Activated naive CD8-positive, alpha-beta T cell treated with anti-CD3 and anti-CD28 coated beads for 36 hours (primary cell): Measurements from ENCODE around the gene ROBO1. TPM values are rescaled to one million over a fixed set of nuclear protein-coding genes. Genes with fewer than 3 reads are reported as not detected.

Source experiments
- DNase-seq: peaks from one replicate; pipeline ENCODE4 v3.0.0; 2021
- H3K27ac Mint-ChIP-seq: one replicate; pipeline ENCODE4 v1.8.0; 2022; ENCODE audit warnings: mild to moderate bottlenecking, moderate library complexity, mixed read lengths
- H3K27me3 Mint-ChIP-seq: one replicate; pipeline ENCODE4 v1.8.0; 2022; ENCODE audit warnings: mild to moderate bottlenecking, mixed read lengths
- H3K36me3 Mint-ChIP-seq: one replicate; pipeline ENCODE4 v1.8.0; 2021; ENCODE audit warnings: mild to moderate bottlenecking, mixed read lengths
- H3K4me1 Mint-ChIP-seq: one replicate; pipeline ENCODE4 v1.8.0; 2021; ENCODE audit warnings: mixed read lengths
- H3K4me3 Mint-ChIP-seq: one replicate; pipeline ENCODE4 v1.8.0; 2022; ENCODE audit warnings: mild to moderate bottlenecking, moderate library complexity, mixed read lengths
- H3K9me3 Mint-ChIP-seq: one replicate; pipeline ENCODE4 v1.8.0; 2022; ENCODE audit warnings: mixed read lengths
- total RNA-seq, 2 experiments: library from RNA; stranded (reverse); gene quantifications; one replicate each; pipeline ENCODE4 v1.2.3, GENCODE V29; 2021

Gene ROBO1
- total RNA-seq, 2 experiments from 2014 or later: 13.8 to 16.5 TPM

- H3K36me3 Mint-ChIP-seq: peaks cover 2% of the 10 kb centered on the region
- DNase-seq: no peak
- peaks cover 1% of the 10 kb centered on the region for H3K4me1 Mint-ChIP-seq
- no peaks in the 10 kb centered on the region for H3K9me3 Mint-ChIP-seq
- no peak overlapping the region for H3K27ac Mint-ChIP-seq
- no peaks in the 10 kb centered on the region for H3K27me3 Mint-ChIP-seq
- H3K4me3 Mint-ChIP-seq: no peak overlapping the region
Observed at GRCh38 chr3:78912687-78913086, 855.1 kb downstream of the ROBO1 start.

- H3K4me3 Mint-ChIP-seq: no peak overlapping the region
- H3K27ac Mint-ChIP-seq: no peak overlapping the region
- H3K9me3 Mint-ChIP-seq: no peaks in the 10 kb centered on the region
- H3K4me1 Mint-ChIP-seq: no peaks in the 10 kb centered on the region
- DNase-seq: no peak
- peaks cover 2% of the 10 kb centered on the region for H3K36me3 Mint-ChIP-seq
- H3K27me3 Mint-ChIP-seq: no peaks in the 10 kb centered on the region
Observed at GRCh38 chr3:78912259-78912658, 855.5 kb downstream of the ROBO1 start.

GRCh38 chr3:78911394-78911793 lies 856.4 kb downstream of the ROBO1 start:
- Mint-ChIP-seq H3K4me3 (no peak overlapping the region), H3K9me3 (no peaks in the 10 kb centered on the region), H3K27ac (no peak overlapping the region), H3K4me1 (no peaks in the 10 kb centered on the region), H3K27me3 (no peaks in the 10 kb centered on the region), H3K36me3 (peaks cover 2% of the 10 kb centered on the region)
- no peak for DNase-seq

- H3K9me3 Mint-ChIP-seq: no peaks in the 10 kb centered on the region
Observed at GRCh38 chr3:78908236-78908635, 859.6 kb downstream of the ROBO1 start.

GRCh38 chr3:78907367-78907766 lies 860.4 kb downstream of the ROBO1 start:
- Mint-ChIP-seq H3K36me3 (no peaks in the 10 kb centered on the region), H3K4me1 (no peaks in the 10 kb centered on the region), H3K27ac (no peak overlapping the region)

More at GRCh38 chr3:78908236-78908635, 859.6 kb downstream of the ROBO1 start:
- no peaks in the 10 kb centered on the region for H3K27me3 Mint-ChIP-seq
- H3K27ac Mint-ChIP-seq: no peak overlapping the region
- no peaks in the 10 kb centered on the region for H3K36me3 Mint-ChIP-seq
- no peaks in the 10 kb centered on the region for H3K4me1 Mint-ChIP-seq
- no peak overlapping the region for H3K4me3 Mint-ChIP-seq
- DNase-seq: no peak

GRCh38 chr3:78906930-78907329 lies 860.9 kb downstream of the ROBO1 start:
- Mint-ChIP-seq H3K36me3 (no peaks in the 10 kb centered on the region), H3K4me3 (no peak overlapping the region)
- DNase-seq: no peak

More at GRCh38 chr3:78907367-78907766, 860.4 kb downstream of the ROBO1 start:
- Mint-ChIP-seq H3K27me3 (no peaks in the 10 kb centered on the region), H3K4me3 (no peak overlapping the region), H3K9me3 (no peaks in the 10 kb centered on the region)
- no peak for DNase-seq

GRCh38 chr3:78906245-78906644 lies 861.6 kb downstream of the ROBO1 start:
- no peak for DNase-seq
- Mint-ChIP-seq H3K4me3 (no peak overlapping the region), H3K27ac (no peak overlapping the region), H3K36me3 (no peaks in the 10 kb centered on the region), H3K27me3 (no peaks in the 10 kb centered on the region), H3K4me1 (no peaks in the 10 kb centered on the region), H3K9me3 (no peaks in the 10 kb centered on the region)

More at GRCh38 chr3:78906930-78907329, 860.9 kb downstream of the ROBO1 start:
- Mint-ChIP-seq H3K27ac (no peak overlapping the region), H3K9me3 (no peaks in the 10 kb centered on the region), H3K4me1 (no peaks in the 10 kb centered on the region), H3K27me3 (no peaks in the 10 kb centered on the region)

GRCh38 chr3:78905700-78906099 lies 862.1 kb downstream of the ROBO1 start:
- Mint-ChIP-seq H3K4me1 (no peaks in the 10 kb centered on the region), H3K27ac (no peak overlapping the region), H3K36me3 (no peaks in the 10 kb centered on the region), H3K9me3 (no peaks in the 10 kb centered on the region), H3K4me3 (no peak overlapping the region), H3K27me3 (no peaks in the 10 kb centered on the region)
- no peak for DNase-seq

- Mint-ChIP-seq H3K9me3 (no peaks in the 10 kb centered on the region), H3K27ac (no peak overlapping the region), H3K27me3 (no peaks in the 10 kb centered on the region), H3K4me1 (peaks cover 3% of the 10 kb centered on the region), H3K4me3 (no peak overlapping the region), H3K36me3 (no peaks in the 10 kb centered on the region)
- no peak for DNase-seq
Observed at GRCh38 chr3:78901544-78901943, 866.3 kb downstream of the ROBO1 start.

- H3K9me3 Mint-ChIP-seq: no peaks in the 10 kb centered on the region
- H3K36me3 Mint-ChIP-seq: no peaks in the 10 kb centered on the region
- peaks cover 6% of the 10 kb centered on the region for H3K4me1 Mint-ChIP-seq
- H3K27ac Mint-ChIP-seq: no peak overlapping the region
- no peak for DNase-seq
- H3K4me3 Mint-ChIP-seq: no peak overlapping the region
- no peaks in the 10 kb centered on the region for H3K27me3 Mint-ChIP-seq
Observed at GRCh38 chr3:78900880-78901279, 866.9 kb downstream of the ROBO1 start.

- peaks cover 9% of the 10 kb centered on the region for H3K4me1 Mint-ChIP-seq
- no peak for DNase-seq
- H3K9me3 Mint-ChIP-seq: no peaks in the 10 kb centered on the region
- H3K36me3 Mint-ChIP-seq: no peaks in the 10 kb centered on the region
- H3K4me3 Mint-ChIP-seq: no peak overlapping the region
- H3K27ac Mint-ChIP-seq: no peak overlapping the region
- no peaks in the 10 kb centered on the region for H3K27me3 Mint-ChIP-seq
Observed at GRCh38 chr3:78900426-78900825, 867.4 kb downstream of the ROBO1 start.

GRCh38 chr3:78895528-78895927 lies 872.3 kb downstream of the ROBO1 start:
- no peak overlapping the region for H3K27ac Mint-ChIP-seq
- peaks cover 9% of the 10 kb centered on the region for H3K4me1 Mint-ChIP-seq
- DNase-seq: no peak
- H3K4me3 Mint-ChIP-seq: no peak overlapping the region
- peaks cover 5% of the 10 kb centered on the region for H3K9me3 Mint-ChIP-seq
- H3K27me3 Mint-ChIP-seq: no peaks in the 10 kb centered on the region
- H3K36me3 Mint-ChIP-seq: no peaks in the 10 kb centered on the region

GRCh38 chr3:78894787-78895186 lies 873.0 kb downstream of the ROBO1 start:
- Mint-ChIP-seq H3K4me3 (no peak overlapping the region), H3K9me3 (peaks cover 5% of the 10 kb centered on the region), H3K27me3 (no peaks in the 10 kb centered on the region), H3K36me3 (no peaks in the 10 kb centered on the region), H3K27ac (no peak overlapping the region), H3K4me1 (peaks cover 9% of the 10 kb centered on the region)
- no peak for DNase-seq

GRCh38 chr3:78893161-78893560 lies 874.6 kb downstream of the ROBO1 start:
- Mint-ChIP-seq H3K27me3 (no peaks in the 10 kb centered on the region), H3K4me3 (no peak overlapping the region), H3K27ac (peak overlapping the region; percentile 23), H3K9me3 (peaks cover 5% of the 10 kb centered on the region), H3K4me1 (peaks cover 16% of the 10 kb centered on the region), H3K36me3 (no peaks in the 10 kb centered on the region)
- no peak for DNase-seq

GRCh38 chr3:78889348-78889747 lies 878.5 kb downstream of the ROBO1 start:
- Mint-ChIP-seq H3K9me3 (peaks cover 5% of the 10 kb centered on the region), H3K4me3 (no peak overlapping the region), H3K36me3 (no peaks in the 10 kb centered on the region), H3K27ac (no peak overlapping the region), H3K27me3 (no peaks in the 10 kb centered on the region), H3K4me1 (peaks cover 13% of the 10 kb centered on the region)
- no peak for DNase-seq

- DNase-seq: no peak
- Mint-ChIP-seq H3K4me3 (no peak overlapping the region), H3K27me3 (no peaks in the 10 kb centered on the region), H3K27ac (no peak overlapping the region), H3K4me1 (peaks cover 13% of the 10 kb centered on the region), H3K36me3 (no peaks in the 10 kb centered on the region), H3K9me3 (peaks cover 6% of the 10 kb centered on the region)
Observed at GRCh38 chr3:78888635-78889034, 879.2 kb downstream of the ROBO1 start.
